LNCaP clone FGC (cell line): ENCODE measurements around the gene CYP26B1.

Experiments used
- DNase-seq: peaks from one replicate; pipeline ENCODE4 v3.0.0-alpha.2; 2011; ENCODE audit warnings: low read depth
- H3K4me3 ChIP-seq: 2 replicates; pipeline ENCODE4 v1.5.1; 2011; ENCODE audit warnings: mild to moderate bottlenecking, low read depth, low read length, control low read depth
- CTCF ChIP-seq: IDR thresholded peaks from 2 replicates; pipeline ENCODE4 v1.5.1; 2012; ENCODE audit warnings: mild to moderate bottlenecking; ENCODE audit not compliant: control insufficient read depth, insufficient read depth; ENCODE audit errors: extremely low read depth

Gene CYP26B1

GRCh38 chr2:72083751-72084583 is 63.7 kb downstream of the CYP26B1 start:
- H3K4me3 ChIP-seq: no peak overlapping the region
- no peak for TF ChIP-seq CTCF
- no peak for DNase-seq

- no peak for DNase-seq
Measured at GRCh38 chr2:72082887-72083286, 64.8 kb downstream of the CYP26B1 start.

GRCh38 chr2:72082021-72082601 is 65.6 kb downstream of the CYP26B1 start:
- H3K4me3 ChIP-seq: no peak overlapping the region
- TF ChIP-seq CTCF: no peak
- DNase-seq: no peak

More at GRCh38 chr2:72082887-72083286, 64.8 kb downstream of the CYP26B1 start:
- TF ChIP-seq CTCF: no peak
- no peak overlapping the region for H3K4me3 ChIP-seq

DNA sequence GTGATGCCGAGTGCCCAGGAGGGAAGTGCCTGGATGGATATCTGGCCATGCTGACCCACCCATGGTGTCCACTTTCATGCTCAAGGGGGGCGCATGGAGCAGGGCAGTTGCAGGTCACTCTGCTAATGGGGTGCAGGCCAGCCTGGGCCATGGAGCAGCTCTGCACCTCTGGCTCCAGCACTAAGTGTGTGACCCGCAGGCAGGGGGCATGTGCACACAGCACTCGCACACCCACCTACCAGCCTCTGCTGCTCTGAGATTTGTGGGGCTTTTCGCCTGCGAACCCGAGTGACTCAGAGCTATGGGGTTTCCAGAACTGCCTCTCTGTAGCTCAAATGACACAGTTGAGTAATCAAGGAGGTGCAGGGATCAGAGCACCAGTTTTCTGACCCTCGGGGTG is 66.2 kb downstream of the CYP26B1 start:
- no peak overlapping the region for H3K4me3 ChIP-seq
- no peak for DNase-seq
- TF ChIP-seq CTCF: no peak

DNA sequence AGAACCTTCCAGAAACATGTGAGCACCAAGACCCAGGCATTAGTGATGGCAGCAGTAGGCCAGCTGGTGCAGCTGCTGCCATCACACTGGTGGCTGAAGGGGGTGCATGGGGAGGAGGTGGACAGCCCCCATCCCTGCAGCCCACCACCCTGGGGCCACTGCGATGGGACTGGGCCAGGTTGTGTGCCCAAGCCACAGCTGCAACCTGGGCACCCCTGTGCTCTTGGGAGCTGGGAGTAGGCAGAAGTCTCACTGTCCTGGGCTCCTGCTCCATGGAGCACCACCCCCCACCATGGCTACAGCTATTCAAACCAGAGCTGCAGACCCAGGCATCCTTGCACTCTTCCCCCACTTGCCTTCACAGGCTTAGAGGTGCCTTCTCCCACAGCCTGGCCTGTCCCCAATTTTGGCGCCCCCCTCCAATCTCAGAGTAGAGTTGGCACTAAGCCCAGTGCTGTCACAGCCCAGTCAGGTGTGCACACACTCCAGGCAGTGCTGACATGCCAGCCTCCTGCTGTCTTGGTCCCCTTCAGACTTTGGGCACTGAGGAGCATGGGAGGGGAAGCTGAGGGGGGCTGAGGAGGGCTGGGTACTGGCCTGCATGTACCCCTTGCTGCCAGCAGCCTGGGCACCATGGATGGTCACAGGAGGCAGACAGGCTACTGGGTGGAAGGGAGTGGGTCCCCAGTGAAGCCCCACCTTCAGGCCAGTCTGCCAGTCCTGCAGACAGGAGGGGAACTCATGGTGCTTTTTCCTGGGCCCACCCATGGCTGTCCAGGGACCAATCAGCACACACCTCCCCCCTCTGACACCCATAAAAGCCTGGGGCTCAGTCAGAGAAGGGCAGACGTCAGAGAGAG is 67.1 kb downstream of the CYP26B1 start:
- TF ChIP-seq CTCF: no peak
- H3K4me3 ChIP-seq: no peak overlapping the region
- no peak for DNase-seq
